Measurements from ENCODE around the gene CLTCL1. TPM values are rescaled to one million over a fixed set of nuclear protein-coding genes. Genes with fewer than 3 reads are reported as not detected.

Gene CLTCL1
- polyA plus RNA-seq, 1 donor (not counting 4 experiments of a cell fraction or from before 2014, with no cell fraction given): 12.4 TPM

- H3K4me1 ChIP-seq (ENCODE audit: control insufficient read depth, extremely low read depth, insufficient read depth, low read length): no peaks in the 10 kb centered on the region
- DNase-seq (ENCODE audit: low read depth, low spot score): no peak
- H3K79me2 ChIP-seq (ENCODE audit: control insufficient read depth, insufficient read depth, low read length): no peaks in the 10 kb centered on the region
- no peak overlapping the region for H2AFZ ChIP-seq (ENCODE audit: control insufficient read depth, low read length)
- H3K36me3 ChIP-seq (ENCODE audit: control insufficient read depth in 2 of 2, extremely low read depth in 1 of 2, insufficient read depth in 2 of 2, low read length in 2 of 2): peaks cover 4 to 21% of the 10 kb centered on the region in 2 experiments
- H3K9me1 ChIP-seq (ENCODE audit: control insufficient read depth, extremely low read depth, insufficient read depth, low read length): no peaks in the 10 kb centered on the region
- no peak overlapping the region for H3K9ac ChIP-seq (ENCODE audit: control insufficient read depth, extremely low read depth, insufficient read depth, low read length)
- H4K20me1 ChIP-seq (ENCODE audit: control insufficient read depth, extremely low read depth, insufficient read depth, low read length): no peaks in the 10 kb centered on the region
- no peaks in the 10 kb centered on the region for H3K27me3 ChIP-seq (ENCODE audit: control insufficient read depth, extremely low read depth, insufficient read depth, low read length)
- H3K4me3 ChIP-seq (ENCODE audit: control insufficient read depth in 2 of 3, extremely low read depth in 1 of 3, insufficient read depth in 2 of 3, low read depth in 1 of 3, low read length in 3 of 3): no peak overlapping the region
- TF ChIP-seq EZH2 (IDR thresholded peaks at IDR 0.05; ENCODE audit: low read length): no peak
- TF ChIP-seq, protein P1, sequence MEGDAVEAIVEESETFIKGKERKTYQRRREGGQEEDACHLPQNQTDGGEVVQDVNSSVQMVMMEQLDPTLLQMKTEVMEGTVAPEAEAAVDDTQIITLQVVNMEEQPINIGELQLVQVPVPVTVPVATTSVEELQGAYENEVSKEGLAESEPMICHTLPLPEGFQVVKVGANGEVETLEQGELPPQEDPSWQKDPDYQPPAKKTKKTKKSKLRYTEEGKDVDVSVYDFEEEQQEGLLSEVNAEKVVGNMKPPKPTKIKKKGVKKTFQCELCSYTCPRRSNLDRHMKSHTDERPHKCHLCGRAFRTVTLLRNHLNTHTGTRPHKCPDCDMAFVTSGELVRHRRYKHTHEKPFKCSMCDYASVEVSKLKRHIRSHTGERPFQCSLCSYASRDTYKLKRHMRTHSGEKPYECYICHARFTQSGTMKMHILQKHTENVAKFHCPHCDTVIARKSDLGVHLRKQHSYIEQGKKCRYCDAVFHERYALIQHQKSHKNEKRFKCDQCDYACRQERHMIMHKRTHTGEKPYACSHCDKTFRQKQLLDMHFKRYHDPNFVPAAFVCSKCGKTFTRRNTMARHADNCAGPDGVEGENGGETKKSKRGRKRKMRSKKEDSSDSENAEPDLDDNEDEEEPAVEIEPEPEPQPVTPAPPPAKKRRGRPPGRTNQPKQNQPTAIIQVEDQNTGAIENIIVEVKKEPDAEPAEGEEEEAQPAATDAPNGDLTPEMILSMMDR (optimal IDR thresholded peaks at IDR 0.05 in 1 of 3, IDR thresholded peaks at IDR 0.05 in 1 of 3, conservative IDR thresholded peaks at IDR 0.05 in 1 of 3; ENCODE audit: extremely low read depth in 1 of 3, insufficient read depth in 2 of 3, low read length in 3 of 3): no peak
- H3K27ac ChIP-seq (ENCODE audit: control insufficient read depth, insufficient read depth, low read length): no peak overlapping the region
- no peak for FAIRE-seq
- dilution Hi-C loops (cut with MboI; ENCODE audit: extremely low pct_ligation_motif_present, low sequenced_read_pairs): no loop called here
- H3K9me3 ChIP-seq (ENCODE audit: control insufficient read depth, low read depth, low read length): no peaks in the 10 kb centered on the region
- no peak overlapping the region for H3K4me2 ChIP-seq (ENCODE audit: control insufficient read depth, extremely low read depth, insufficient read depth, low read depth, low read length)
These were observed 52.6 kb downstream of the CLTCL1 start for GRCh38 chr22:19238900-19239299.

DNA sequence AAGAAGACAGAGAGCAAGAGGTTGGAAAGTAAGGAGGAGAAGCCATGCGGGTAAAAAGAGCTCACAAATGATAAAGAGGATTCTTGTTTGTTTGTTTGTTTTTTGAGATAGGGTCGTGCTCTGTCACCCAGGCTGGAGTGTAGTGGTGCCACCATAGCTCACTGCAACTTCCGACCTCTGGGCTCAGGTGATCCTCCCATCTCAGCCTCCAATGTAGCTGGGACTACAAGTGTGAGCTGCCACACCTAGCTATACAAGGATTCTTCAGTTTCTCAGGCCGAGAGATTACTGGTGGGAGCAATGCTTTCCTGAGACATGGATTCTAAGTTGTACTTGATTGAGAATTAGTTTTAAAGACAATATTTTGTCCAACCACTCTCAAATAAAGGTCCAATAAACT lies 55.6 kb downstream of the CLTCL1 start:
- TF ChIP-seq, protein P1 (optimal IDR thresholded peaks at IDR 0.05 in 1 of 3, IDR thresholded peaks at IDR 0.05 in 1 of 3, conservative IDR thresholded peaks at IDR 0.05 in 1 of 3; ENCODE audit: extremely low read depth in 1 of 3, insufficient read depth in 2 of 3, low read length in 3 of 3): no peak
- TF ChIP-seq EZH2 (IDR thresholded peaks at IDR 0.05; ENCODE audit: low read length): no peak
- Histone ChIP-seq H3K9me1 (ENCODE audit: control insufficient read depth, extremely low read depth, insufficient read depth, low read length) (no peaks in the 10 kb centered on the region), H3K27me3 (ENCODE audit: control insufficient read depth, extremely low read depth, insufficient read depth, low read length) (no peaks in the 10 kb centered on the region), H3K27ac (ENCODE audit: control insufficient read depth, insufficient read depth, low read length) (no peak overlapping the region), H3K9me3 (ENCODE audit: control insufficient read depth, low read depth, low read length) (no peaks in the 10 kb centered on the region), H3K4me3 (ENCODE audit: control insufficient read depth in 2 of 3, extremely low read depth in 1 of 3, insufficient read depth in 2 of 3, low read depth in 1 of 3, low read length in 3 of 3) (no peak overlapping the region), H3K9ac (ENCODE audit: control insufficient read depth, extremely low read depth, insufficient read depth, low read length) (no peak overlapping the region), H3K36me3 (ENCODE audit: control insufficient read depth in 2 of 2, extremely low read depth in 1 of 2, insufficient read depth in 2 of 2, low read length in 2 of 2) (peaks cover 8 to 23% of the 10 kb centered on the region in 2 experiments), H4K20me1 (ENCODE audit: control insufficient read depth, extremely low read depth, insufficient read depth, low read length) (no peaks in the 10 kb centered on the region), H3K4me1 (ENCODE audit: control insufficient read depth, extremely low read depth, insufficient read depth, low read length) (no peaks in the 10 kb centered on the region), H3K4me2 (ENCODE audit: control insufficient read depth, extremely low read depth, insufficient read depth, low read depth, low read length) (no peak overlapping the region), H3K79me2 (ENCODE audit: control insufficient read depth, insufficient read depth, low read length) (no peaks in the 10 kb centered on the region), H2AFZ (ENCODE audit: control insufficient read depth, low read length) (no peak overlapping the region)
- FAIRE-seq (no peak), DNase-seq (ENCODE audit: low read depth, low spot score) (no peak)
- dilution Hi-C loops (cut with MboI; ENCODE audit: extremely low pct_ligation_motif_present, low sequenced_read_pairs): no loop called here
